Cerebellar nuclear complex (tissue), 1 donor: ENCODE measurements around the gene PSAPL1.

ENCODE experiments used
- DNase-seq, 2 experiments: peaks; one replicate each; lab custom pipeline; 2025; lab: John Stamatoyannopoulos, UW

PSAPL1 gene

DNA sequence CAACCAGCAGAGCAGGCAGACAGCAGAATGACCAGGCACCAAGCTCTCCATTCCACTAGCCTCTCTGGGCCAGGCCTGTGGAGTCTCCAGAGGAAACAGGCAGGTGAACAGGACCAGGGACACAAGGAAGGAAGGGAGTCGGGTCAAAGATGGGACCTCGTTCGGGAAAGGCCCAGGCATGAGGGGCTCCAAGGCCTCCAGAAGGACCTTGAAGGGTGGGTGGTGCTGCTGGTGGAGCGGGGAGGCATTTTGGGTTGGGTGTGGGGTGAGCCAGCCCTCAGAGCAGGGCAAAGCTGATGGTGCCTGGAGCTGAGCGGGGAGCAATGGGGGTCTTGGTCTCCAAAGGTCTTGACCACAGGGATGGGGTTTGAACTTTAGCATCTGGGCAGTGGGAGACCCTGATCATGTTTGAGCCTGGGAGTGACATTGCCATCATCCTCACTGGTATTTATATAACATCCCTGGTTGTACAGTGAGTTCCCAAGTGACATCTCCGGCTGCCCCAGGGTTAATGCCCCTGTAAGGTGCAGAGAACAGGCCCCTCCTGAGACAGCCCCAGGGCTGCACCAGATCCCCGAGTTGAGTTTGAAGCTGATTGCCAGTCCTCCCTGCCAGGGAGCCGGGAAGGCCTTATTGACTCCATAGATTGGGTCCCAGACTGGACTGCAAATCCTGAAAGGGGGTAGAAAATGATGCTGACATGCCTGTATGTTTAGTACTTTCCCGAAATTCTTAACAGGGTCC lies 52.7 kb downstream of the PSAPL1 start:
- no peak for DNase-seq

DNA sequence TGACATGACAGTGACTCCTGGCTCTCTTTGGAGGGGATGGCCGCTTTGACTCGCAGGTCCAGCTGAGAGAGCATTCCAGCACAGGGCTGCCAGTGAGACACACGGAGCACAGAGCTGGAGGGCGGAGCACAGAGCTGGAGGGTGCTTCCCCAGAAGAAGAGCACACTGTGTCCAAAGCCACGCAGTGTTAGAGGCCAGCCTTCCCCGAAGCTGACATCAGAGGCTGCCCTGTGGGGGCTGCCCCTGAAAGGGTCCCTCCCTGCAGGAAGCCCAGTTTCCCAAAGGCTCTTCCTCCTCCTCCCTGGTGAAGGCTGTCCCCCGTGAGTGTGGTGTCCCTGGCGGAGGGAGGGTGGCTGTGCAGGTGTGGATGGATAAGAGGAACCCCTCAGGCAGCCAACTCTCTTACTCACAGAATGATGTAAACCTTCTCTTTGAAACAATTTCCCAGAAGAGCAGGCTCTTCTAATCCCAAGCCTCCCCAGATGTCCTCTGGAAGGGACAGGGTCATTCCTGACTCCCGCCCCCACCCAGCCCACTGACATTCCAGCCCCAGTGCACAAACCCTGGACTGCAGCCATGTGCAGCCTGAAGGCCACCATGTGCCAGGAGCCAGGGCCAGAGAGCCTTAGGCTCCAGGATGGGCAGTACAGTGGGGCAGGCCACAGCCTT lies 53.4 kb downstream of the PSAPL1 start:
- no peak for DNase-seq
